Measurements from ENCODE around the gene NCMAP.

DNA sequence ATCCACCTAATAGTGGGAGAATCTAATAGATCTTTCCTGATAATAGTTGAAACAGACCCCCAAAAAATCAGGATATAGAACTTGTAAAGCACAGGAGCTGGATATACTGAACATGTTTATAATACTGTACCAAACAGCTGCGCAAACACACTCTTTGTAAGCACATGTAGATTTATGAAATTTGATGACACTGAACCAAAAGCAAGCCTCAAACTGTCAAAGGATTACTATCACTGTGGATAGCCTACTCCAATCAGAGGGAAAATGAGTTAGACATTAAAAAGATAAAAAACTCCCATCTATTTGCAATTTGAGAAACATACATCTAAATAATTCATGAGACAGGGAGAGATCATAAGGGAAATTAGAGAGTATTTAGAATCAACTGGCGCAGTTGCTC lies 27.1 kb upstream of the NCMAP start:
- TF ChIP-seq, protein P1, sequence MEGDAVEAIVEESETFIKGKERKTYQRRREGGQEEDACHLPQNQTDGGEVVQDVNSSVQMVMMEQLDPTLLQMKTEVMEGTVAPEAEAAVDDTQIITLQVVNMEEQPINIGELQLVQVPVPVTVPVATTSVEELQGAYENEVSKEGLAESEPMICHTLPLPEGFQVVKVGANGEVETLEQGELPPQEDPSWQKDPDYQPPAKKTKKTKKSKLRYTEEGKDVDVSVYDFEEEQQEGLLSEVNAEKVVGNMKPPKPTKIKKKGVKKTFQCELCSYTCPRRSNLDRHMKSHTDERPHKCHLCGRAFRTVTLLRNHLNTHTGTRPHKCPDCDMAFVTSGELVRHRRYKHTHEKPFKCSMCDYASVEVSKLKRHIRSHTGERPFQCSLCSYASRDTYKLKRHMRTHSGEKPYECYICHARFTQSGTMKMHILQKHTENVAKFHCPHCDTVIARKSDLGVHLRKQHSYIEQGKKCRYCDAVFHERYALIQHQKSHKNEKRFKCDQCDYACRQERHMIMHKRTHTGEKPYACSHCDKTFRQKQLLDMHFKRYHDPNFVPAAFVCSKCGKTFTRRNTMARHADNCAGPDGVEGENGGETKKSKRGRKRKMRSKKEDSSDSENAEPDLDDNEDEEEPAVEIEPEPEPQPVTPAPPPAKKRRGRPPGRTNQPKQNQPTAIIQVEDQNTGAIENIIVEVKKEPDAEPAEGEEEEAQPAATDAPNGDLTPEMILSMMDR (conservative IDR thresholded peaks at IDR 0.05; ENCODE audit: low read depth, low read length) = no peak
- TF ChIP-seq RAD21 (IDR thresholded peaks at IDR 0.05; ENCODE audit: low read length) = no peak
- TF ChIP-seq MXI1 (IDR thresholded peaks at IDR 0.05; ENCODE audit: borderline replicate concordance, low read depth, low read length) = no peak
- TF ChIP-seq FOS (IDR thresholded peaks at IDR 0.05; ENCODE audit: low read depth, low read length) = no peak
- no peak for TF ChIP-seq RCOR1 (IDR thresholded peaks at IDR 0.05; ENCODE audit: insufficient replicate concordance, low read length)
- no peak for TF ChIP-seq BHLHE40 (IDR thresholded peaks at IDR 0.05; ENCODE audit: low read depth, low read length)
- TF ChIP-seq NFE2L2 (IDR thresholded peaks at IDR 0.05; ENCODE audit: low read depth, low read length) = no peak
- no peak for TF ChIP-seq MAZ (IDR thresholded peaks at IDR 0.05; ENCODE audit: borderline replicate concordance, low read depth, low read length)
- no peak for TF ChIP-seq CEBPB (IDR thresholded peaks at IDR 0.05; ENCODE audit: low read depth, low read length)
- TF ChIP-seq MAFK (IDR thresholded peaks at IDR 0.05; ENCODE audit: low read depth, low read length) = no peak
- TF ChIP-seq POLR2A (IDR thresholded peaks at IDR 0.05; ENCODE audit: low read depth, low read length) = no peak
- TF ChIP-seq, protein P2, sequence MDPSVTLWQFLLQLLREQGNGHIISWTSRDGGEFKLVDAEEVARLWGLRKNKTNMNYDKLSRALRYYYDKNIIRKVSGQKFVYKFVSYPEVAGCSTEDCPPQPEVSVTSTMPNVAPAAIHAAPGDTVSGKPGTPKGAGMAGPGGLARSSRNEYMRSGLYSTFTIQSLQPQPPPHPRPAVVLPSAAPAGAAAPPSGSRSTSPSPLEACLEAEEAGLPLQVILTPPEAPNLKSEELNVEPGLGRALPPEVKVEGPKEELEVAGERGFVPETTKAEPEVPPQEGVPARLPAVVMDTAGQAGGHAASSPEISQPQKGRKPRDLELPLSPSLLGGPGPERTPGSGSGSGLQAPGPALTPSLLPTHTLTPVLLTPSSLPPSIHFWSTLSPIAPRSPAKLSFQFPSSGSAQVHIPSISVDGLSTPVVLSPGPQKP (IDR thresholded peaks at IDR 0.05; ENCODE audit: borderline replicate concordance, low read depth, low read length) = no peak
